GM10248 (cell line): ENCODE results near the gene SHE.
"Not testable (repeated sequence)": the region's sequence is repeated elsewhere in the genome, so short reads cannot be mapped to it uniquely, and the experiment has no call there.

Source experiments
- CTCF ChIA-PET: fragments of 300-600 bp; sonication (Branson Sonifier 250); formaldehyde crosslinking; extraction: SDS; loops from one replicate; lab custom pipeline; 2021; ENCODE audit warnings: antibody characterized with exemption; lab: Yijun Ruan, JAX
- POLR2A ChIA-PET: fragments of 350-650 bp; sonication (Branson Sonifier 250); formaldehyde crosslinking; extraction: SDS; loops from one replicate; lab custom pipeline; 2020; ENCODE audit warnings: antibody characterized with exemption; lab: Yijun Ruan, JAX
- DNase-seq: peaks from one replicate; pipeline ENCODE4 v3.0.0; 2012; ENCODE audit errors: extremely low spot score
- TF ChIP-seq, protein P1 (sequence below): IDR thresholded peaks from 2 replicates; pipeline ENCODE4 v1.5.1; 2012; ENCODE audit warnings: mild to moderate bottlenecking, low read depth; ENCODE audit errors: extremely low read depth, missing control alignments, control extremely low read depth

Gene SHE

DNA sequence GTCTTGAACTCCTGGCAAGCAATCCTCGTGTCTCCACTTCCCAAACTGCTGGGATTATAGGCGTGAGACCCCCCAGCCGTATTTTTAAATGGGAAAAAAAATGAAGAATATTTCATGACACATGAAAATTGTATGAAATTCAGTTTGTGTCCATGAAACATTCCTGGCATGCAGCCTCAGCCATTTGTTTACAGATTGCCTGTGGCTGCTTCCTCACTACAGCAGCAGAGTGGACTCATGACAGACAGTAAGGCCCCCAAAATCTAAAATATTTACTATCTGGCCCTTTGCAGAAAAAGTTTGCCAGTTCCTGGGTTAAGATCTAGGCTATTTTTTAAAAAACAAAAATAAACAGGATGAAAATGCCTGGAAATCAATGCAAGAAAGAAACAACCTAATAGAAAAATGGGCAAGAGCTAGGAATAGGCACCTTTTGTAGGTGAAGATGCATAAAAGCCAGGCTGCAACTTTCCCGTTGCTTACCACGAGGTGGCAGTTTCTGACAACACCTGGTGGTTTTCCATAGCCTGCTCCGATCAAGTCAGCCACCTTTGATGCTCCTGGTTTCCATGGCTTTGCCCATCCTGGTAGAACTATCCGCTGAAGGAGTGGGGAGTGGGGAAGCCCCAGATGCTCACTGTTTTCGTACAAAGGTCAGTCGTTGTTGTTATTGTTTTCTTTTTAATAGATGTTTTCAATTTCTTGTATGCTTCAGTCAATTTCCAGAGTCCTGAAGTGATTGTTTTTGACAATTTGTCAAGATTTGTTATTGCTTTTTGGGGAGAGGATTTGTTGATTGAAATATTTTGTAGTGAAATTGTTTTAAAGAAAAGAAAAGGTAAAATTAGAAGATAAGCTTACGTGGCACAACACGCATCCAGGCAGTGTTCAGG is 32.0 kb upstream of the SHE start:
- DNase-seq: peak; percentile 38
- TF ChIP-seq, protein P1, sequence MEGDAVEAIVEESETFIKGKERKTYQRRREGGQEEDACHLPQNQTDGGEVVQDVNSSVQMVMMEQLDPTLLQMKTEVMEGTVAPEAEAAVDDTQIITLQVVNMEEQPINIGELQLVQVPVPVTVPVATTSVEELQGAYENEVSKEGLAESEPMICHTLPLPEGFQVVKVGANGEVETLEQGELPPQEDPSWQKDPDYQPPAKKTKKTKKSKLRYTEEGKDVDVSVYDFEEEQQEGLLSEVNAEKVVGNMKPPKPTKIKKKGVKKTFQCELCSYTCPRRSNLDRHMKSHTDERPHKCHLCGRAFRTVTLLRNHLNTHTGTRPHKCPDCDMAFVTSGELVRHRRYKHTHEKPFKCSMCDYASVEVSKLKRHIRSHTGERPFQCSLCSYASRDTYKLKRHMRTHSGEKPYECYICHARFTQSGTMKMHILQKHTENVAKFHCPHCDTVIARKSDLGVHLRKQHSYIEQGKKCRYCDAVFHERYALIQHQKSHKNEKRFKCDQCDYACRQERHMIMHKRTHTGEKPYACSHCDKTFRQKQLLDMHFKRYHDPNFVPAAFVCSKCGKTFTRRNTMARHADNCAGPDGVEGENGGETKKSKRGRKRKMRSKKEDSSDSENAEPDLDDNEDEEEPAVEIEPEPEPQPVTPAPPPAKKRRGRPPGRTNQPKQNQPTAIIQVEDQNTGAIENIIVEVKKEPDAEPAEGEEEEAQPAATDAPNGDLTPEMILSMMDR: peak; percentile 10
- ChIA-PET POLR2A (no interaction called here), CTCF (interaction anchor here (1.2 to 10.7 kb wide), 6 partner anchors 11 to 54 kb away, joined by 3 to 60 read pairs (median 4); no protein-coding TSS in a partner anchor)

DNA sequence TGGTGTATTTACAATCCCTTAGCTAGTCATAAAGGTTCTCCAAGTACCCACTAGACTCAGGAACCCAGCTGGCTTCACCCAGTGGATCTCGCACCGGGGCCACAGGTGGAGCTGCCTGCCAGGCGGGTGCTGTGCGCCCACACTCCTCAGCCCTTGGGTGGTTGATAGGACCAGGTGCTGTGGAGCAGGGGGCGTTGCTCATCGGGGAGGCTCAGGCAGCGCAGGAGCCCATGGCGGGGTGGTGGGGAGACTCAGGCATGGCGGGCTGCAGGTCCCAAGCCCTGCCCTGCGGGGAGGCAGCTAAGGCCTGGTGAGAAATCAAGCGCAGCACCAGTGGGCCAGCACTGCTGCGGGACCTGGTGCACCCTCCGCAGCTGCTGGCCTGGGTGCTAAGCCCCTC is 29.7 kb upstream of the SHE start:
- POLR2A ChIA-PET, DNase-seq: not testable (repeated sequence)
- CTCF ChIA-PET: interaction anchor here (0.8 to 2.1 kb wide), 5 partner anchors 10 to 53 kb away, joined by 3 to 7 read pairs (median 3); no protein-coding TSS in a partner anchor

DNA sequence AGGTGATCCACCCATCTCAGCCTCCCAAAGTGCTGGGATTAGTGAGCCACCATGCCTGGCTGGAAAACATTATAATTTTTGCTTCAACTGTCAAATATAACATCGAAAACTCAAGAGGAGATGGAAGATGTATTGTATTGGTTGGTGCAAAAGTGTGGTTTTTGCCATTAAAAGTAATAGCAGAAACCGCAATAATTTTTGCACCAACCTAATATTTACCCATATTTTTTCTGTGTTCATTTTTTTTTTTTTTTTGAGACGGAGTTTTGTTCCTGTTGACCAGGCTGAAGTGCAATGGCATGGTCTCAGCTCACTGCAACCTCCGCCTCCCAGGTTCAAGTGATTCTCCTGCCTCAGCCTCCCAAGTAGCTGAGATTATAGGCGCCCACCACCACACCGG is 27.1 kb upstream of the SHE start:
- ChIA-PET POLR2A (no interaction called here), CTCF (no interaction called here)
- TF ChIP-seq, protein P1: no peak
- DNase-seq: no peak

DNA sequence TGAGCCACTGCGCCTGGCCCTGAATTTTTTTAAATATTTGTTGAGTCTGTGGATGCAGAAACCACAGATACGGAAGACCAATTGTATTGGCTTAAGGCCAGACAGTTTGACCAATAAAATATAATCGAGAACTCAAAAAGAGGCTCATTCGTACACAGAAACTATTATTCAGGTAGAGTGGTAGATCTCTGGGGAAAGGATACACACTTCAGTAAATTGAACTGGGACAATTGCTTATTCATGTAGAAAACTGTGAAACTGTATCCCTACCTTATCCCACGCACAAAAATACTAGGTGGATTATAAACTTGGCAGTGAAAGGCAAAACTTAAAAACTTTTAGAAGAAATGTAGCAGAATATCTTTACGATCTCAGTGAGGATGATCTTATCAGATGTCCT is 25.0 kb upstream of the SHE start:
- DNase-seq: no peak
- ChIA-PET CTCF (no interaction called here), POLR2A (no interaction called here)
- TF ChIP-seq, protein P1: no peak

DNA sequence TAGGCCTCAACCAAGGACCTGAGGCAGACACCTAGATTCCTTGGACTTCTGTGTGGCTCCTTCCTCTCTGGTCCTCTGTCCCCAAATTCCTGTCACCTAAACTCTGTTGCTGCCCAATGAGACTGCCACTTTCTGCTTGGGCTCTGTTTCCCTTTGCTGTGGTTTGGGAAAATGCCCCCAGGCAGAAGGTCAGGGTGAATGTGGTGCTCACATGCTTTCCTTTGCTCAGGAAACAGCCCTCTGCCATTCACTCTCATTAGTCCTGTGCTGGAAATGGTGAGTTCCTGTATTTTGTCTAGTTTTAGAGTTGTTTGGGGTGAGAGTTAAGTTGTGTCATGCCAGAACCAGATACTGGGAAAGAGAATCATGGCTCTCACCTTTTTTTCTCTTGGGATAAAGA is 22.7 kb upstream of the SHE start:
- POLR2A ChIA-PET: no interaction called here
- no peak for DNase-seq
- CTCF ChIA-PET: interaction anchor here (1.2 kb wide), 1 partner anchor 46 kb away, joined by 3 read pairs; no protein-coding TSS in a partner anchor
- TF ChIP-seq, protein P1: no peak

DNA sequence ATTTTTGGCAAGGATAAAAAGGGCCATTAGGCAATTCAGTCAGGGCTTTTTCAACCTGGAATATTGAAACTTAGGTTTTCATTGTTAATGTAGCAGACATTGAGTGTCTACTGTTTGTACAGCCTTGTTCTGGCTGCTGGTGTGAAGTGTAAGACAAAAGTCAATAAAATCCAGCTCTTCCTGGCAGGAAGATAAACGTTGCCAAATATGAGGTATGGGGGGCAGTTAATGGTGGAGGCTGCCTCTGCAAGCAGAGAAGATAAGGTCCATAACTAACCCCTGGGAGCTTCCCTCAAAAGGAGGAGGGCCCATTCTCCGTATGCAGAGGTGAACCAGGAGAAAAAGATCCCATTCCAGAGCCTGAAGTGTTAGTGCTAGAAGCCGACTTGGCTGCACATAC is 19.5 kb upstream of the SHE start:
- TF ChIP-seq, protein P1: no peak
- POLR2A ChIA-PET: no interaction called here
- CTCF ChIA-PET: interaction anchor here (1.1 to 1.6 kb wide), 7 partner anchors 10 to 41 kb away, joined by 3 to 7 read pairs (median 5); no protein-coding TSS in a partner anchor
- no peak for DNase-seq

DNA sequence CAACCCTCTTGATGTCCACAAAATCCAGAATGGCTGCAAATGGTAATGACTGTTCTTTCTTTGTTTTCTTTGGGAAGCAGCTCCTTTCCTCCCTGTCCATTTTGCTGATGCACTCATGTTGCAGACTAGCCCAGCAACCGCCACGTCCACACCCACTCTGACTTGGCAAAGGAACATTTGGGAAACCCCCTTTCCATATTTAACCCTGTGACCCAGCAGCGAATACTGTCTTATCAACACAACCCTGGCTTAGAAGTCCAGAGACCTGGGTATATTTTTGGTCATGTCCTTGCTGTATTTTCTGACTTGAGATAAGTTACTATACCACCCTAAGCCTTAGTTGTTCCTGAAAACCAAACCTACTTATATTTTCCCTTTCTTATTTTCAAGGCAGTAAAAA is 18.1 kb upstream of the SHE start:
- no peak for DNase-seq
- ChIA-PET CTCF (interaction anchor here (1.1 to 2.4 kb wide), 5 partner anchors 14 to 78 kb away, joined by 3 to 8 read pairs (median 5); no protein-coding TSS in a partner anchor), POLR2A (no interaction called here)
- TF ChIP-seq, protein P1: no peak
